A673 (cell line): ENCODE results near the gene EEF2K. TPM values are rescaled to one million over a fixed set of nuclear protein-coding genes. Genes with fewer than 3 reads are reported as not detected.

Source experiments
- BruUV-seq: library from RNA; stranded (reverse); fragments of 400-500 nt; replicated peaks from 2 replicates; lab custom pipeline; 2021; lab: Mats Ljungman, UMichigan
- CTCF ChIA-PET: fragments of 300-600 bp; sonication (Branson Sonifier 250); formaldehyde crosslinking; loops from one replicate; lab custom pipeline; 2022; ENCODE audit warnings: antibody characterized with exemption; lab: Charles Lee
- POLR2A ChIA-PET: fragments of 300-600 bp; sonication (Branson Sonifier 250); formaldehyde crosslinking; loops from one replicate; lab custom pipeline; 2022; ENCODE audit warnings: antibody characterized with exemption; ENCODE audit not compliant: low non-redundant PET; lab: Charles Lee
- DNase-seq: peaks from one replicate; pipeline ENCODE4 v3.0.0-alpha.2; 2015; ENCODE audit warnings: low spot score
- H3K27ac ChIP-seq: fragments of 200-600 bp; sonication (generic); 2 replicates; pipeline ENCODE4 v1.5.1; 2016; ENCODE audit warnings: mixed run types, low read depth, mild to moderate bottlenecking, mixed read lengths, antibody characterized with exemption, low read length; ENCODE audit not compliant: poor library complexity, severe bottlenecking
- H3K27me3 ChIP-seq: fragments of 200-600 bp; sonication (generic); replicated peaks from 2 replicates; pipeline ENCODE4 v1.6.1; 2017; ENCODE audit warnings: mixed run types, low read depth, mild to moderate bottlenecking, mixed read lengths, antibody characterized with exemption, low read length; ENCODE audit not compliant: insufficient read depth, poor library complexity
- H3K36me3 ChIP-seq: fragments of 200-600 bp; sonication (generic); 2 replicates; pipeline ENCODE4 v1.6.1; 2016; ENCODE audit warnings: mixed run types, mild to moderate bottlenecking, mixed read lengths, antibody characterized with exemption, low read length; ENCODE audit not compliant: insufficient read depth, poor library complexity, severe bottlenecking
- H3K4me1 ChIP-seq: fragments of 200-600 bp; sonication (generic); 2 replicates; pipeline ENCODE4 v1.6.1; 2017; ENCODE audit warnings: mixed run types, mild to moderate bottlenecking, mixed read lengths, antibody characterized with exemption, low read length; ENCODE audit not compliant: insufficient read depth, poor library complexity, severe bottlenecking
- H3K4me3 ChIP-seq: fragments of 200-600 bp; sonication (generic); 2 replicates; pipeline ENCODE4 v1.5.1; 2016; ENCODE audit warnings: low read depth, mixed run types, mild to moderate bottlenecking, mixed read lengths, low read length; ENCODE audit not compliant: poor library complexity, severe bottlenecking
- H3K9me3 ChIP-seq: fragments of 200-600 bp; sonication (generic); 2 replicates; pipeline ENCODE4 v1.6.1; 2016; ENCODE audit warnings: mixed run types, low read depth, mild to moderate bottlenecking, mixed read lengths, antibody characterized with exemption, low read length; ENCODE audit not compliant: poor library complexity, severe bottlenecking
- EZH2 ChIP-seq: fragments of 200-600 bp; sonication (generic); IDR thresholded peaks from 2 replicates; pipeline ENCODE4 v1.6.1; 2017; ENCODE audit warnings: borderline replicate concordance, low read depth, mild to moderate bottlenecking, mixed read lengths, antibody characterized with exemption, low read length; ENCODE audit not compliant: poor library complexity, severe bottlenecking
- intact Hi-C: fragments of 100-400 bp; cut with micrococcal nuclease; formaldehyde crosslinking; loops from one replicate; pipeline ENCODE4 v1.10.0; 2022; ENCODE audit not compliant: unreplicated experiment
- total RNA-seq: library from RNA; stranded (reverse); gene quantifications from 2 replicates; pipeline ENCODE4 v1.2.3, GENCODE V29; 2021
- TF ChIP-seq, protein P1 (sequence below): fragments of 300-800, 200-600 bp; sonication (generic); conservative IDR thresholded peaks from 2 replicates; pipeline ENCODE4 v1.5.1; 2017; ENCODE audit warnings: low read depth, mild to moderate bottlenecking, antibody characterized with exemption, low read length, moderate library complexity, mixed read lengths

EEF2K gene
- total RNA-seq, 1 experiment from 2014 or later = 14.3 TPM

DNA sequence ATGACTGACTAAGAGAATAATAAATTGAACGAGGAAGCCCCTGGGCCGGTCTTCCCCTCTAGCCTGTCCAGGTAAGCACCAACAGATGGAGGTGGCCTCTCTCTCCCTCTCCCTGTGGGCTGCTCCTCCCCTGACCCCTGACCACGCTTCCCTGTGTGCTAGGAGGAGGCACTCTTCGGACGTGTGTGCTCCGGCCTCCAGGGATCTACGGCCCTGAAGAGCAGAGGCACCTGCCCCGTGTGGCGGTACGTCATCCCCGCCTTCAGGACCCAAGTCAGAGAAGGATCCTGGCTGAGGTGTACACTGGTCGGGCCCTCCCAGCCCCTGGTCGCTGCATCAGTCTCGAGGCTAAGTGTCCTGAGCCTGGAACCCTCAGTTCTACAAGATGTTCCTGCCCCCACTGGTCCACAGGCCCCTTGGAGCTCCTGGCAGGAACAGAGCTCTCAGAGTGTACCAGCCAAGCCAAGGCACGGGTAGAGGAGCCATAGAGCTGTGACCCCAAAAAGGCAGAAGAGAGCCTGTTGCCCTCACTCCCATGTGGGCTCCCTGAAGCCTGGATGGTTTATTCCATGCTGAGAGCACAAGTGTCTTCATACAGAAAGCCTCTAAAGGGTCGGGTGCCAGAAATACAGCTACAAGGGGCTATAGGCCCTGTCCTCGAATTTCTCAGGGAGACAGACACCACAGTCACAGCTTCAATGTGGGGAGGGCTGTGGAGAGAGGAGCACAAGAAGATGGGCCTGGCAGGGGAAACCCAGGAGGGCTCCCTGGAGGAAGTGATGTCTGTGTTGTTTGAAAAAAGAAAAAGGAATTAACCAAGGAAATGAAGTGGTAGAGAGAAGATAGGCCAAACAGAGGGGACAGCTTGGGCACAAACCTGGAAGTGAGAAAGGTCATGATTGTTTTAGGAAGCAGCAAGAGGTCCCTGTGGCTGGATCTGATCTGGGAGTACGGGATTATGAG lies 27.8 kb upstream of the EEF2K start:
- BruUV-seq = no TSS peak
- CTCF ChIA-PET = no interaction called here
- TF ChIP-seq EZH2 = no peak
- TF ChIP-seq, protein P1, sequence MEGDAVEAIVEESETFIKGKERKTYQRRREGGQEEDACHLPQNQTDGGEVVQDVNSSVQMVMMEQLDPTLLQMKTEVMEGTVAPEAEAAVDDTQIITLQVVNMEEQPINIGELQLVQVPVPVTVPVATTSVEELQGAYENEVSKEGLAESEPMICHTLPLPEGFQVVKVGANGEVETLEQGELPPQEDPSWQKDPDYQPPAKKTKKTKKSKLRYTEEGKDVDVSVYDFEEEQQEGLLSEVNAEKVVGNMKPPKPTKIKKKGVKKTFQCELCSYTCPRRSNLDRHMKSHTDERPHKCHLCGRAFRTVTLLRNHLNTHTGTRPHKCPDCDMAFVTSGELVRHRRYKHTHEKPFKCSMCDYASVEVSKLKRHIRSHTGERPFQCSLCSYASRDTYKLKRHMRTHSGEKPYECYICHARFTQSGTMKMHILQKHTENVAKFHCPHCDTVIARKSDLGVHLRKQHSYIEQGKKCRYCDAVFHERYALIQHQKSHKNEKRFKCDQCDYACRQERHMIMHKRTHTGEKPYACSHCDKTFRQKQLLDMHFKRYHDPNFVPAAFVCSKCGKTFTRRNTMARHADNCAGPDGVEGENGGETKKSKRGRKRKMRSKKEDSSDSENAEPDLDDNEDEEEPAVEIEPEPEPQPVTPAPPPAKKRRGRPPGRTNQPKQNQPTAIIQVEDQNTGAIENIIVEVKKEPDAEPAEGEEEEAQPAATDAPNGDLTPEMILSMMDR = no peak

DNA sequence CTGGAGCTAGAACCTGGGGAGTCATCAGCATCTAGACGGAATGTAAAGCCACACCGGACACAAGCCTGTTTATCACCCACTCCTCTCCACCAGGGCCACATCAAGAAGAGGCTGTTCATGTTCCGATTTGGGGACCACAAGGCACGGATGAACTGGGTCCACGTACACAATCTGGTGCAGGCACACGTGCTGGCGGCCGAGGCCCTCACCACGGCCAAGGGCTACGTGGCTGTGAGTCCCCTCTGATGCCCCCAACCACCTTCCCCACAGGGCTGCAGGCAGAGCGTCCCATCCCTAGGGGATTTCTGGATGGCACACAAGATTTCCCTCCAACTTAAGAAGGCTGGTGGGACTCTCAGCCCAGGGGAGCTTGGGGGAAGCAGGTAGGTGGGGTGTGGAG lies 24.7 kb upstream of the EEF2K start:
- BruUV-seq = no TSS peak
- no peak for DNase-seq
- no peak for TF ChIP-seq EZH2
- TF ChIP-seq, protein P1 = no peak
- H3K4me1 ChIP-seq = no peaks in the 10 kb centered on the region
- H3K4me3 ChIP-seq = no peak overlapping the region
- CTCF ChIA-PET = no interaction called here
- H3K27ac ChIP-seq = no peak overlapping the region
- no peaks in the 10 kb centered on the region for H3K27me3 ChIP-seq
- POLR2A ChIA-PET = no interaction called here
- H3K9me3 ChIP-seq = no peaks in the 10 kb centered on the region
- H3K36me3 ChIP-seq = no peaks in the 10 kb centered on the region
- intact Hi-C loops = loop anchor here (10.0 kb wide), 1 partner anchor 357 kb away; no protein-coding TSS in a partner anchor

More for the DNA sequence above, 27.8 kb upstream of the EEF2K start:
- no peaks in the 10 kb centered on the region for H3K9me3 ChIP-seq
- intact Hi-C loops = no loop called here
- DNase-seq = no peak
- H3K27ac ChIP-seq = no peak overlapping the region
- H3K4me1 ChIP-seq = no peaks in the 10 kb centered on the region
- no peaks in the 10 kb centered on the region for H3K36me3 ChIP-seq
- no peak overlapping the region for H3K4me3 ChIP-seq
- POLR2A ChIA-PET = no interaction called here
- no peaks in the 10 kb centered on the region for H3K27me3 ChIP-seq

DNA sequence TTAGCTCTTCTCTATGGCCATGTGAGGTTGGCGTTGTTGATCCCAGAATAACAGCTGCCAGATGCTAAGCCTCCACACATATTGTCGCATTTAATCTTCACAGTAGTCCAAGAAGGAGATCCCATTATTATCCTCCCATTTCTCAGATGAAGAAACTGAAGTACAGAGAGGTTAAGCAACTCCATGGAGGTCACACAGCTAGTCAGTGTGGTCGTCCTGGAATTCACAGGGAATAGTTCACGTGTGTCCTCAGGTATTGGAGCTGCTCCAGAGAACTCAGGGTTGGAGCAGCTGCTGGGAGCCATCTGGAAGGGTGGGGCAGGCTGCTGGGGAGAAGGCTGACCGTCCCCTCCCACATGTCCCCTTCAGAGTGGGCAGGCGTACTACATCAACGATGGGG lies 24.2 kb upstream of the EEF2K start:
- BruUV-seq = no TSS peak
- Histone ChIP-seq H3K27ac (no peak overlapping the region), H3K9me3 (no peaks in the 10 kb centered on the region), H3K4me3 (no peak overlapping the region), H3K36me3 (no peaks in the 10 kb centered on the region), H3K4me1 (no peaks in the 10 kb centered on the region), H3K27me3 (no peaks in the 10 kb centered on the region)
- ChIA-PET CTCF (no interaction called here), POLR2A (no interaction called here)
- intact Hi-C loops = loop anchor here (10.0 kb wide), 1 partner anchor 357 kb away; no protein-coding TSS in a partner anchor
- DNase-seq = no peak
- TF ChIP-seq, protein P1 = no peak
- no peak for TF ChIP-seq EZH2
